Loucy (cell line): Measurements from ENCODE around the gene TM7SF3.

Experiments used
- CTCF ChIP-seq: fragments of 200-600 bp; sonication (generic); conservative IDR thresholded peaks from 2 replicates; pipeline ENCODE4 v1.5.1; 2014; ENCODE audit warnings: mild to moderate bottlenecking, antibody characterized with exemption, low read length
- EZH2phosphoT487 ChIP-seq: fragments of 200-600 bp; IDR thresholded peaks from 2 replicates; pipeline ENCODE4 v1.6.1; 2018; ENCODE audit warnings: antibody characterized with exemption, mild to moderate bottlenecking, moderate library complexity, borderline replicate concordance

GRCh38 chr12:27052176-27052575 is 38.0 kb upstream of the TM7SF3 start:
- TF ChIP-seq CTCF: no peak
- no peak for TF ChIP-seq EZH2phosphoT487
